Pancreas (tissue), 10 donors: ENCODE data around the gene ALG1L2. TPM values are rescaled to one million over a fixed set of nuclear protein-coding genes. Genes with fewer than 3 reads are reported as not detected.
"Not testable (repeated sequence)": the region's sequence is repeated elsewhere in the genome, so short reads cannot be mapped to it uniquely, and the experiment has no call there.

ENCODE experiments used
- ATAC-seq, 4 donors: fragments of 200-7000 bp; cut with Tn5 transposase; one replicate each; pipeline versions ENCODE4 v1.8.0 to v1.9.1; 2020; ENCODE audit warnings: mild to moderate bottlenecking in 4 of 4, moderate library complexity in 4 of 4
- DNase-seq, 6 donors: peaks; one replicate each; pipeline ENCODE4 v3.0.0-alpha.2; 2020
- FAIRE-seq: peaks from 2 replicates; lab custom pipeline; 2012; peaks lifted over from hg19 to GRCh38; lab: Jason Lieb, UNC
- H3K27ac ChIP-seq, 4 donors: fragments of 200-600 bp; sonication (generic); 1 replicate in 3 of 4; 2 replicates in 1 of 4; pipeline versions ENCODE4 v1.5.0 to v1.8.0; 2020
- H3K27me3 ChIP-seq, 4 donors: fragments of 200-600 bp; one replicate each; pipeline ENCODE4 v1.8.0; 2021
- H3K36me3 ChIP-seq, 3 donors: fragments of 200-600 bp; sonication (generic) in 1 of 3; one replicate each; pipeline versions ENCODE4 v1.5.0 to v1.8.0; 2020 to 2021
- H3K4me1 ChIP-seq, 3 donors: fragments of 200-600 bp; one replicate each; pipeline ENCODE4 v1.8.0; 2021
- H3K4me3 ChIP-seq, 4 donors: fragments of 200-600 bp; sonication (generic) in 2 of 4; one replicate each; pipeline versions ENCODE4 v1.5.0 to v1.8.0; 2020 to 2021
- H3K9me3 ChIP-seq, 4 donors: fragments of 200-600 bp; one replicate each; pipeline ENCODE4 v1.8.0; 2021
- CTCF ChIP-seq, 4 donors: fragments of 200-600 bp; sonication (generic) in 3 of 4; IDR thresholded peaks; one replicate each; pipeline versions ENCODE4 v1.5.0 to v1.8.0; 2021; ENCODE audit warnings: antibody characterized with exemption in 4 of 4
- WGBS, 2 donors: extraction: QIAGEN DNeasy Blood & Tissue Kit; methylation state at CpG; one replicate each; pipeline ENCODE4 v1.1.7; 2013; 5-methylcytosine and 5-hydroxymethylcytosine counted together
- intact Hi-C, 3 donors: fragments of 100-400 bp; cut with DNase I; formaldehyde crosslinking; loops; one replicate each; pipeline versions ENCODE4 v1.11.1 to v1.14.2; 2022
- polyA plus RNA-seq, 2 donors: library from polyadenylated mRNA; stranded (reverse); fragments of 200-250 nt; gene quantifications; one replicate each; pipeline ENCODE4 v1.2.3, GENCODE V29; 2013
- total RNA-seq, 6 donors: library from RNA; stranded (reverse); fragmentation: NEBNext Ultra II Directional in 4 of 6; extraction: Animal tissue kit (Norgen Biotek cat#: 25700) in 4 of 6; gene quantifications; one replicate each; pipeline versions ENCODE4 v1.2.1 to v1.2.4, GENCODE V29; 2021 to 2023
- donor health status: healthy with polysubstance abuse.
- donor health status: DM: no; HTN: no; CAD: no; lungs with moderate emphysema.
- donor health status: DM: no; HTN: no; CAD: no.
- donor health status: control.
- donor health status: control.
- donor health status: Bipolar disorder and iron deficiency.
- donor health status: DM: yes; HTN: yes; CAD: no.
- donor health status: DM: no; HTN: no; CAD: no.
- donor health status: DM: no; HTN: no; CAD: no.
- donor health status: DM: yes; HTN: yes; CAD: no.

ALG1L2 gene
- total and polyA plus RNA-seq, 8 donors = 0.28 to 0.88 (median 0.61) TPM; not detected in 4

- intact Hi-C loops, H3K27me3 ChIP-seq, H3K9me3 ChIP-seq, H3K4me3 ChIP-seq, H3K4me1 ChIP-seq, ATAC-seq, FAIRE-seq, DNase-seq, H3K36me3 ChIP-seq, H3K27ac ChIP-seq: not testable (repeated sequence)
- WGBS, 2 donors = 73% methylated on average over 15 of the region's 15 CpGs; no CpG with 5 or more reads in 1 of the 2 donors
Observed at GRCh38 chr3:130057536-130058266, 23.9 kb upstream of the ALG1L2 start.

GRCh38 chr3:130058267-130058657 is 23.4 kb upstream of the ALG1L2 start:
- H3K36me3 ChIP-seq, H3K27me3 ChIP-seq, H3K4me3 ChIP-seq, ATAC-seq, H3K27ac ChIP-seq, DNase-seq, intact Hi-C loops, FAIRE-seq, H3K9me3 ChIP-seq, H3K4me1 ChIP-seq: not testable (repeated sequence)
- WGBS, 2 donors = 74% methylated on average over 2 of the region's 4 CpGs; no CpG with 5 or more reads in 1 of the 2 donors

- H3K27me3 ChIP-seq, H3K4me3 ChIP-seq, ATAC-seq, H3K4me1 ChIP-seq, FAIRE-seq, H3K9me3 ChIP-seq, intact Hi-C loops, H3K36me3 ChIP-seq, DNase-seq, H3K27ac ChIP-seq: not testable (repeated sequence)
- WGBS, 2 donors = 32% methylated on average over 6 of the region's 6 CpGs; no CpG with 5 or more reads in 1 of the 2 donors
Observed at GRCh38 chr3:130058716-130059115, 22.9 kb upstream of the ALG1L2 start.

GRCh38 chr3:130059162-130059561 is 22.5 kb upstream of the ALG1L2 start:
- not testable (repeated sequence) for H3K27ac ChIP-seq

GRCh38 chr3:130073582-130073981 is 8.0 kb upstream of the ALG1L2 start:
- WGBS, 2 donors = 68% methylated on average over 4 of the region's 4 CpGs; no CpG with 5 or more reads in 1 of the 2 donors

More at GRCh38 chr3:130059162-130059561, 22.5 kb upstream of the ALG1L2 start:
- FAIRE-seq, H3K4me1 ChIP-seq, DNase-seq, H3K27me3 ChIP-seq, H3K4me3 ChIP-seq, ATAC-seq, H3K36me3 ChIP-seq, H3K9me3 ChIP-seq, intact Hi-C loops: not testable (repeated sequence)
- WGBS, 2 donors = 79% methylated on average over 1 of the region's 1 CpG; no CpG with 5 or more reads in 1 of the 2 donors

GRCh38 chr3:130077636-130078035 is 4.0 kb upstream of the ALG1L2 start:
- no peak overlapping the region for H3K4me3 ChIP-seq
- H3K27me3 ChIP-seq = no peaks in the 10 kb centered on the region
- TF ChIP-seq CTCF (IDR thresholded peaks at IDR 0.05) = no peak
- FAIRE-seq (no peak), ATAC-seq (no peak), DNase-seq (no peak)
- no peaks in the 10 kb centered on the region for H3K36me3 ChIP-seq
- 86% methylated on average over 7 of the region's 7 CpGs; no CpG with 5 or more reads in 1 of the 2 donors for WGBS, 2 donors
- no peaks in the 10 kb centered on the region for H3K4me1 ChIP-seq
- H3K9me3 ChIP-seq = no peaks in the 10 kb centered on the region
- intact Hi-C loops = no loop called here
- no peak overlapping the region for H3K27ac ChIP-seq

More at GRCh38 chr3:130073582-130073981, 8.0 kb upstream of the ALG1L2 start:
- TF ChIP-seq CTCF (IDR thresholded peaks at IDR 0.05) = no peak
- FAIRE-seq (no peak), ATAC-seq (no peak), DNase-seq (no peak)
- intact Hi-C loops = no loop called here
- H3K27ac ChIP-seq = no peak overlapping the region
- no peaks in the 10 kb centered on the region for H3K27me3 ChIP-seq
- H3K4me3 ChIP-seq = no peak overlapping the region
- no peaks in the 10 kb centered on the region for H3K36me3 ChIP-seq
- H3K9me3 ChIP-seq = no peaks in the 10 kb centered on the region
- no peaks in the 10 kb centered on the region for H3K4me1 ChIP-seq

GRCh38 chr3:130083363-130084090 is 1.9 kb downstream of the ALG1L2 start:
- WGBS, 2 donors = 64 to 89% methylated on average over 3 to 7 of the region's 7 CpGs
- intact Hi-C loops, FAIRE-seq: not testable (repeated sequence)

More at GRCh38 chr3:130083363-130084090, 1.9 kb downstream of the ALG1L2 start:
- not testable (repeated sequence) for H3K27ac ChIP-seq, ATAC-seq, H3K4me3 ChIP-seq, H3K9me3 ChIP-seq, H3K36me3 ChIP-seq, DNase-seq, H3K27me3 ChIP-seq, H3K4me1 ChIP-seq
